Tibial artery (tissue), 4 donors: ENCODE measurements around the gene BAG5.

Experiments used
- DNase-seq, 2 donors: peaks; one replicate each; pipeline ENCODE4 v3.0.0-alpha.2; 2019
- H3K27ac ChIP-seq, 2 donors: fragments of 200-600 bp; sonication (generic) in 1 of 2; 1 replicate in 1 of 2; 2 replicates in 1 of 2; pipeline ENCODE4 v1.5.1; 2018 to 2019; ENCODE audit warnings: mild to moderate bottlenecking in 1 of 2
- H3K27me3 ChIP-seq, 2 donors: fragments of 200-600 bp; sonication (generic) in 1 of 2; one replicate each; pipeline versions ENCODE4 v1.5.1 to v1.6.0; 2016 to 2019
- H3K36me3 ChIP-seq, 3 donors: fragments of 200-600 bp; sonication (generic) in 2 of 3; one replicate each; pipeline ENCODE4 v1.5.1; 2016 to 2019; ENCODE audit warnings: mild to moderate bottlenecking in 2 of 3
- H3K4me1 ChIP-seq, 4 donors: fragments of 200-600 bp; sonication (generic) in 2 of 4; 1 replicate in 3 of 4; 2 replicates in 1 of 4; pipeline ENCODE4 v1.5.1; 2016 to 2019
- H3K4me3 ChIP-seq, 2 donors: fragments of 200-600 bp; sonication (generic) in 1 of 2; 1 replicate in 1 of 2; 2 replicates in 1 of 2; pipeline ENCODE4 v1.5.1; 2018 to 2019; ENCODE audit warnings: mild to moderate bottlenecking in 2 of 2
- H3K9me3 ChIP-seq, 3 donors: fragments of 200-600 bp; sonication (generic) in 1 of 3; one replicate each; pipeline ENCODE4 v1.5.1; 2016 to 2019
- CTCF ChIP-seq, 2 experiments: fragments of 200-600 bp in 1 of 2; fragments of 450-650 bp in 1 of 2; IDR thresholded peaks; one replicate each; pipeline ENCODE4 v1.5.1; 2017 to 2019; ENCODE audit warnings: antibody characterized with exemption in 2 of 2, mild to moderate bottlenecking in 1 of 2, moderate library complexity in 1 of 2
- intact Hi-C: fragments of 100-400 bp; cut with DNase I; formaldehyde crosslinking; loops from one replicate; pipeline ENCODE4 v1.15.0; 2023; ENCODE audit warnings: low total_unique reads

The BAG5 gene

GRCh38 chr14:103518422-103519042, 43.9 kb downstream of the BAG5 start:
- DNase-seq, result peak in 1 of 2 donors; percentile 86
- Histone ChIP-seq H3K27ac (peak overlapping the region; percentile 84 to 90), H3K4me3 (no peak overlapping the region), H3K9me3 (no peaks in the 10 kb centered on the region), H3K27me3 (no peaks in the 10 kb centered on the region), H3K36me3 (peaks cover 4 to 7% (median 5%) of the 10 kb centered on the region in 3 donors), H3K4me1 (peaks cover 0 to 63% (median 54%) of the 10 kb centered on the region in 4 donors)
- intact Hi-C loops, result loop anchor here (2.0 kb wide), 1 partner anchor 28 kb away; no protein-coding TSS in a partner anchor
- peak; percentile 94 to 96 for TF ChIP-seq CTCF (IDR thresholded peaks at IDR 0.05)

- H3K9me3 ChIP-seq, result no peaks in the 10 kb centered on the region
- intact Hi-C loops, result loop anchor here (2.0 kb wide), 1 partner anchor 29 kb away; no protein-coding TSS in a partner anchor
- no peak for TF ChIP-seq CTCF (IDR thresholded peaks at IDR 0.05)
- no peak overlapping the region for H3K4me3 ChIP-seq
- no peaks in the 10 kb centered on the region for H3K27me3 ChIP-seq
- peaks cover 4 to 7% (median 5%) of the 10 kb centered on the region in 3 donors for H3K36me3 ChIP-seq
- peak overlapping the region; percentile 84 to 90 for H3K27ac ChIP-seq
- no peak for DNase-seq
- H3K4me1 ChIP-seq, result peaks cover 0 to 65% (median 55%) of the 10 kb centered on the region in 4 donors
Observed at GRCh38 chr14:103517721-103518421, 44.6 kb downstream of the BAG5 start.

GRCh38 chr14:103517174-103517566, 45.3 kb downstream of the BAG5 start:
- TF ChIP-seq CTCF (IDR thresholded peaks at IDR 0.05), result no peak
- peak in 1 of 2 donors; percentile 60 for DNase-seq
- Histone ChIP-seq H3K27ac (peak overlapping the region in 1 of 2 donors; percentile 90), H3K4me1 (peaks cover 0 to 66% (median 58%) of the 10 kb centered on the region in 4 donors), H3K27me3 (no peaks in the 10 kb centered on the region), H3K4me3 (no peak overlapping the region), H3K9me3 (no peaks in the 10 kb centered on the region), H3K36me3 (peaks cover 4 to 7% (median 5%) of the 10 kb centered on the region in 3 donors)
- intact Hi-C loops, result no loop called here

GRCh38 chr14:103516426-103517173, 45.9 kb downstream of the BAG5 start:
- no peak for TF ChIP-seq CTCF (IDR thresholded peaks at IDR 0.05)
- peaks cover 0 to 61% (median 53%) of the 10 kb centered on the region in 4 donors for H3K4me1 ChIP-seq
- no peak for DNase-seq
- H3K36me3 ChIP-seq, result peaks cover 4 to 9% (median 5%) of the 10 kb centered on the region in 3 donors
- peak overlapping the region in 1 of 2 donors; percentile 90 for H3K27ac ChIP-seq
- H3K4me3 ChIP-seq, result no peak overlapping the region
- no peaks in the 10 kb centered on the region for H3K27me3 ChIP-seq
- intact Hi-C loops, result no loop called here
- H3K9me3 ChIP-seq, result no peaks in the 10 kb centered on the region

GRCh38 chr14:103514596-103515421, 47.6 kb downstream of the BAG5 start:
- H3K27ac ChIP-seq, result peak overlapping the region; percentile 28 to 90
- peaks cover 6 to 20% (median 15%) of the 10 kb centered on the region in 3 donors for H3K36me3 ChIP-seq
- H3K4me1 ChIP-seq, result peaks cover 0 to 43% (median 40%) of the 10 kb centered on the region in 4 donors
- intact Hi-C loops, result no loop called here
- DNase-seq, result peak in 1 of 2 donors; percentile 60
- no peak for TF ChIP-seq CTCF (IDR thresholded peaks at IDR 0.05)
- no peaks in the 10 kb centered on the region for H3K9me3 ChIP-seq
- H3K4me3 ChIP-seq, result no peak overlapping the region
- H3K27me3 ChIP-seq, result no peaks in the 10 kb centered on the region
